ENCODE data around the gene EIF2B2.

Gene EIF2B2

GRCh38 chr14:75002392-75003249 lies at the start of gene EIF2B2:
TSS of gene EIF2B2 (plus strand) at chr14:75002921. CDS start at chr14:75002991, 70 bp downstream.
- DNase-seq: peak; percentile 97 to 98

- no peak for DNase-seq
Observed at GRCh38 chr14:74953686-74954085, 49.0 kb upstream of the EIF2B2 start.

- peak; percentile 43 to 59 for DNase-seq
Observed at GRCh38 chr14:74954232-74954946, 48.3 kb upstream of the EIF2B2 start.

- no peak for DNase-seq
Observed at GRCh38 chr14:74954947-74955228, 47.8 kb upstream of the EIF2B2 start.

- DNase-seq: peak; percentile 15 to 37
Observed at GRCh38 chr14:74955229-74956026, 47.3 kb upstream of the EIF2B2 start, which contains the start of gene PGF. TSS of gene PGF (minus strand) at chr14:74955597. CDS start at chr14:74955242, 355 bp downstream.

GRCh38 chr14:74956027-74956279 lies 46.8 kb upstream of the EIF2B2 start:
- DNase-seq: no peak

- no peak for DNase-seq
Observed at GRCh38 chr14:74956280-74957072, 46.2 kb upstream of the EIF2B2 start.

GRCh38 chr14:74959596-74960180 lies 43.0 kb upstream of the EIF2B2 start:
- no peak for DNase-seq

GRCh38 chr14:74960736-74961135 lies 42.0 kb upstream of the EIF2B2 start:
- no peak for DNase-seq

GRCh38 chr14:74961238-74961911 lies 41.3 kb upstream of the EIF2B2 start:
- no peak for DNase-seq

- DNase-seq: no peak
Observed at GRCh38 chr14:74962046-74962445, 40.7 kb upstream of the EIF2B2 start.

- DNase-seq: no peak
Observed at GRCh38 chr14:74962493-74962892, 40.2 kb upstream of the EIF2B2 start.

- DNase-seq: no peak
Observed at GRCh38 chr14:74963178-74963704, 39.5 kb upstream of the EIF2B2 start.

- DNase-seq: no peak
Observed at GRCh38 chr14:74963705-74964271, 38.9 kb upstream of the EIF2B2 start.

- DNase-seq: no peak
Observed at GRCh38 chr14:74964787-74965485, 37.8 kb upstream of the EIF2B2 start.

- no peak for DNase-seq
Observed at GRCh38 chr14:74965486-74966153, 37.1 kb upstream of the EIF2B2 start.

- DNase-seq: no peak
Observed at GRCh38 chr14:74968811-74969210, 33.9 kb upstream of the EIF2B2 start.

GRCh38 chr14:74973003-74973653 lies 29.6 kb upstream of the EIF2B2 start:
- DNase-seq: no peak

GRCh38 chr14:74973905-74974363 lies 28.8 kb upstream of the EIF2B2 start:
- DNase-seq: no peak

Measured in NCI-H2081 (cell line).